Transverse colon (tissue), 4 donors: Measurements from ENCODE around the gene MPRIP. TPM values are rescaled to one million over a fixed set of nuclear protein-coding genes. Genes with fewer than 3 reads are reported as not detected.

Experiments used
- DNase-seq: peaks from one replicate; pipeline ENCODE4 v3.0.0-alpha.2; 2019
- H3K27ac ChIP-seq, 4 donors: fragments of 200-600 bp; sonication (generic); 2 replicates each; pipeline ENCODE4 v1.5.1; 2016 to 2018; ENCODE audit warnings: inconsistent platforms in 4 of 4
- H3K27me3 ChIP-seq: fragments of 200-600 bp; sonication (generic); 2 replicates; pipeline ENCODE4 v1.5.1; 2017; ENCODE audit warnings: inconsistent platforms
- H3K36me3 ChIP-seq, 4 donors: fragments of 200-600 bp; sonication (generic); 2 replicates each; pipeline ENCODE4 v1.5.1; 2017 to 2019; ENCODE audit warnings: inconsistent platforms in 4 of 4
- H3K4me1 ChIP-seq, 4 donors: fragments of 200-600 bp; sonication (generic); 2 replicates each; pipeline ENCODE4 v1.5.1; 2017 to 2020; ENCODE audit warnings: inconsistent platforms in 4 of 4
- H3K4me3 ChIP-seq, 4 donors: fragments of 200-600 bp; sonication (generic); 1 replicate in 1 of 4; 2 replicates in 3 of 4; pipeline versions ENCODE4 v1.5.1 to v1.6.1; 2017 to 2019; ENCODE audit warnings: inconsistent platforms in 4 of 4
- H3K9me3 ChIP-seq, 2 donors: fragments of 200-600 bp; sonication (generic); 2 replicates each; pipeline ENCODE4 v1.5.1; 2017 to 2019; ENCODE audit warnings: inconsistent platforms in 2 of 2
- CTCF ChIP-seq, 5 experiments: fragments of 200-600 bp in 3 of 5; fragments of 450-650 bp in 2 of 5; sonication (generic) in 3 of 5; IDR thresholded peaks; 1 replicate in 2 of 5; 2 replicates in 3 of 5; pipeline ENCODE4 v1.5.1; 2016 to 2017; ENCODE audit warnings: antibody characterized with exemption in 5 of 5, inconsistent platforms in 3 of 5, mild to moderate bottlenecking in 2 of 5, moderate library complexity in 1 of 5
- EP300 ChIP-seq: sonication (generic); formaldehyde crosslinking; IDR thresholded peaks from one replicate; pipeline ENCODE4 v1.6.1; 2017; ENCODE audit warnings: antibody characterized with exemption, low read depth
- POLR2A ChIP-seq: fragments of 450-650 bp; IDR thresholded peaks from one replicate; pipeline ENCODE4 v1.6.1; 2016; ENCODE audit warnings: antibody characterized with exemption, mild to moderate bottlenecking, moderate library complexity
- POLR2AphosphoS5 ChIP-seq, 3 donors: sonication (generic); formaldehyde crosslinking; IDR thresholded peaks; one replicate each; pipeline ENCODE4 v1.6.1; 2016; ENCODE audit warnings: antibody characterized with exemption in 3 of 3
- WGBS, 2 donors: methylation state at CpG; one replicate each; pipeline ENCODE4 v1.1.5; 2018; ENCODE audit warnings: low coverage in 1 of 2; 5-methylcytosine and 5-hydroxymethylcytosine counted together
- in situ Hi-C, 4 donors: fragments of 200-750 bp; cut with MboI; loops; one replicate each; pipeline versions ENCODE4 v1.15.0 to v1.15.1; 2017; ENCODE audit warnings: low sequenced_read_pairs in 3 of 4, low pct_ligation_motif_present in 1 of 4, low pct_unique_long_range_greater_than_20kb in 1 of 4
- intact Hi-C: fragments of 100-400 bp; cut with DNase I; formaldehyde crosslinking; loops from one replicate; pipeline ENCODE4 v1.15.1; 2023; ENCODE audit warnings: low total_unique reads
- total RNA-seq, 4 donors: library from RNA; depleted of rRNA; stranded (reverse); fragments of >200 nt; gene quantifications; one replicate each; pipeline ENCODE4 v1.1.0, GENCODE V29; 2016

The MPRIP gene
- total RNA-seq, 4 donors from 2014 or later = 124 to 368 (median 158) TPM

- Histone ChIP-seq H3K27ac (peak overlapping the region in 1 of 4 donors; percentile 6), H3K4me1 (peaks cover 5 to 16% (median 12%) of the 10 kb centered on the region in 4 donors), H3K36me3 (peaks cover 0 to 30% (median 9%) of the 10 kb centered on the region in 4 donors), H3K27me3 (no peaks in the 10 kb centered on the region), H3K9me3 (no peaks in the 10 kb centered on the region), H3K4me3 (no peak overlapping the region)
- WGBS, 2 donors = 85 to 86% methylated on average over 2 to 9 of the region's 9 CpGs
- TF ChIP-seq POLR2AphosphoS5 (IDR thresholded peaks at IDR 0.05) (no peak), POLR2A (no peak), EP300 (no peak), CTCF (IDR thresholded peaks at IDR 0.05) (no peak)
- DNase-seq = no peak
- intact Hi-C loops = loop anchor here (10.0 kb wide), 1 partner anchor 85 kb away; the partner anchor contains the start of gene FLCN
- in situ Hi-C loops = loop anchor here in 1 of 4 donors (25.0 kb wide), 1 partner anchor 137 kb away; no protein-coding TSS in a partner anchor
Observed at GRCh38 chr17:17149520-17150447, 107.5 kb downstream of the MPRIP start.

DNA sequence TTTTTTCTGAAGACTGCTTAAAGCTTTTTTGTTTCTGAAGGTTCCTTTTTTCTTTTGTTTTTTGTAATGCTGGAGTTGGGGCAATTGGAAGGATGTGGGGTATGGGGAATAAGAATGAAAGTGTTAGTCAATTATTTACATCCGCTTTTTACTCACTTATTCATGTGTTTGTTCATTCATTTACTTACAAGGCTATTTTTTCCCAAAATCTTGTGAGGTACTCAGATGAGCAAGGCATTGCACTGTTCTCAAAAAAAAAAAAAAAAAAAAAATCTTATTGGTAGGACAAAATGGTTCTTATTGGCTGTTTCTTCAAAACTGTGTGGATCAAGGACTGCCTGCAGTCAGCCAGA, 108.2 kb downstream of the MPRIP start:
- H3K27ac ChIP-seq = peak overlapping the region in 3 of 4 donors; percentile 6 to 66 (median 62)

GRCh38 chr17:17151055-17151454, 108.8 kb downstream of the MPRIP start:
- intact Hi-C loops = no loop called here
- 69 to 85% methylated on average over 2 to 5 of the region's 5 CpGs for WGBS, 2 donors
- peak overlapping the region; percentile 25 to 71 (median 64) for H3K27ac ChIP-seq
- TF ChIP-seq CTCF (IDR thresholded peaks at IDR 0.05) = no peak
- in situ Hi-C loops = no loop called here
- H3K4me1 ChIP-seq = peaks cover 5 to 16% (median 12%) of the 10 kb centered on the region in 4 donors
- H3K9me3 ChIP-seq = no peaks in the 10 kb centered on the region
- H3K36me3 ChIP-seq = peaks cover 0 to 34% (median 15%) of the 10 kb centered on the region in 4 donors
- no peak for DNase-seq
- H3K4me3 ChIP-seq = no peak overlapping the region
- H3K27me3 ChIP-seq = no peaks in the 10 kb centered on the region

More for the DNA sequence above, 108.2 kb downstream of the MPRIP start:
- WGBS, 2 donors = 42 to 68% methylated on average over 1 of the region's 1 CpG
- TF ChIP-seq POLR2A (no peak), EP300 (no peak), POLR2AphosphoS5 (IDR thresholded peaks at IDR 0.05) (no peak), CTCF (IDR thresholded peaks at IDR 0.05) (no peak)
- Histone ChIP-seq H3K4me3 (no peak overlapping the region), H3K9me3 (no peaks in the 10 kb centered on the region), H3K36me3 (peaks cover 0 to 34% (median 12%) of the 10 kb centered on the region in 4 donors), H3K4me1 (peaks cover 5 to 16% (median 12%) of the 10 kb centered on the region in 4 donors), H3K27me3 (no peaks in the 10 kb centered on the region)
- no peak for DNase-seq
- in situ Hi-C loops = no loop called here
- intact Hi-C loops = no loop called here

DNA sequence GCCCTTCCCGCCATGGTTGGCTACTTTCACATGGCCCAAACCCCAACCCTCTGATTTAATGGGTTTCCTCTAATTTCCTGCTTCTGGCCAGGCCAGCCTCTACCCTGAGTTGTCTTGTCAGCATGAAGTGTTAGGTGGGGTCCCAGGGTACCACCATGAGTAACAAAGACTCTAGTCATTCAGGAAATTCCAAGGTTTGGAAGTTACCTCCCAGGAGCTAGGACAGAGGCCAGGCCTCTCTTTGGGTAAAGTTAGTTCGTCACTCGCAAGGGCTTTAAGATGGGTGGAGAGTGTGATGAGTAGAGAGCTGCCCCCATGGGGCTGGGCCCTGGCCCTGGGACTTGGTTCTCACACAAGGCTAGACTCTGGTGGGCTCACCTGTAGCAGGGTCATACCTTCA, 109.3 kb downstream of the MPRIP start:
- peaks cover 0 to 39% (median 17%) of the 10 kb centered on the region in 4 donors for H3K36me3 ChIP-seq
- H3K4me1 ChIP-seq = peaks cover 5 to 16% (median 12%) of the 10 kb centered on the region in 4 donors
- peak overlapping the region; percentile 25 to 71 (median 64) for H3K27ac ChIP-seq
- WGBS, 2 donors = 94% methylated on average over 3 of the region's 3 CpGs; no CpG with 5 or more reads in 1 of the 2 donors
- in situ Hi-C loops = no loop called here
- intact Hi-C loops = no loop called here
- TF ChIP-seq EP300 (no peak), CTCF (IDR thresholded peaks at IDR 0.05) (no peak), POLR2AphosphoS5 (IDR thresholded peaks at IDR 0.05) (no peak), POLR2A (no peak)
- DNase-seq = no peak
- H3K9me3 ChIP-seq = no peaks in the 10 kb centered on the region
- H3K4me3 ChIP-seq = no peak overlapping the region
- no peaks in the 10 kb centered on the region for H3K27me3 ChIP-seq
